ENCODE measurements around the gene CNTNAP2.

Gene CNTNAP2

GRCh38 chr7:148335790-148336189 lies 2219.2 kb downstream of the CNTNAP2 start:
- no peak overlapping the region for H3K4me3 ChIP-seq (ENCODE audit: low read length in 2 of 2)
- H3K27me3 ChIP-seq (ENCODE audit: control insufficient read depth in 2 of 2, insufficient read depth in 2 of 2, low read length in 2 of 2) = peaks cover 9 to 11% of the 10 kb centered on the region in 2 donors
- H3K27ac ChIP-seq (ENCODE audit: low read depth in 2 of 2, low read length in 2 of 2) = no peak overlapping the region
- H3K4me1 ChIP-seq (ENCODE audit: control insufficient read depth in 2 of 2, insufficient read depth in 2 of 2, low read length in 2 of 2) = peaks cover 2 to 4% of the 10 kb centered on the region in 2 donors
- no peaks in the 10 kb centered on the region for H3K36me3 ChIP-seq (ENCODE audit: control insufficient read depth in 2 of 2, insufficient read depth in 2 of 2, low read length in 2 of 2)
- no peaks in the 10 kb centered on the region for H3K9me3 ChIP-seq (ENCODE audit: control insufficient read depth in 2 of 2, low read length in 2 of 2)
- no peak overlapping the region for H3K9ac ChIP-seq (ENCODE audit: low read depth in 1 of 2, low read length in 2 of 2)

GRCh38 chr7:148336411-148336810 lies 2219.8 kb downstream of the CNTNAP2 start:
- peaks cover 9 to 11% of the 10 kb centered on the region in 2 donors for H3K27me3 ChIP-seq (ENCODE audit: control insufficient read depth in 2 of 2, insufficient read depth in 2 of 2, low read length in 2 of 2)
- H3K36me3 ChIP-seq (ENCODE audit: control insufficient read depth in 2 of 2, insufficient read depth in 2 of 2, low read length in 2 of 2) = no peaks in the 10 kb centered on the region
- no peak overlapping the region for H3K9ac ChIP-seq (ENCODE audit: low read depth in 1 of 2, low read length in 2 of 2)
- no peak overlapping the region for H3K27ac ChIP-seq (ENCODE audit: low read depth in 2 of 2, low read length in 2 of 2)
- H3K9me3 ChIP-seq (ENCODE audit: control insufficient read depth in 2 of 2, low read length in 2 of 2) = no peaks in the 10 kb centered on the region
- H3K4me3 ChIP-seq (ENCODE audit: low read length in 2 of 2) = no peak overlapping the region
- H3K4me1 ChIP-seq (ENCODE audit: control insufficient read depth in 2 of 2, insufficient read depth in 2 of 2, low read length in 2 of 2) = peaks cover 2 to 4% of the 10 kb centered on the region in 2 donors

- Histone ChIP-seq H3K36me3 (ENCODE audit: control insufficient read depth in 2 of 2, insufficient read depth in 2 of 2, low read length in 2 of 2) (no peaks in the 10 kb centered on the region), H3K4me3 (ENCODE audit: low read length in 2 of 2) (no peak overlapping the region), H3K4me1 (ENCODE audit: control insufficient read depth in 2 of 2, insufficient read depth in 2 of 2, low read length in 2 of 2) (peaks cover 2 to 4% of the 10 kb centered on the region in 2 donors), H3K9ac (ENCODE audit: low read depth in 1 of 2, low read length in 2 of 2) (no peak overlapping the region), H3K9me3 (ENCODE audit: control insufficient read depth in 2 of 2, low read length in 2 of 2) (no peaks in the 10 kb centered on the region), H3K27ac (ENCODE audit: low read depth in 2 of 2, low read length in 2 of 2) (no peak overlapping the region), H3K27me3 (ENCODE audit: control insufficient read depth in 2 of 2, insufficient read depth in 2 of 2, low read length in 2 of 2) (peaks cover 9 to 11% of the 10 kb centered on the region in 2 donors)
These were observed 2220.8 kb downstream of the CNTNAP2 start for GRCh38 chr7:148337246-148337965.

- H3K4me3 ChIP-seq (ENCODE audit: low read length in 2 of 2) = no peak overlapping the region
- H3K4me1 ChIP-seq (ENCODE audit: control insufficient read depth in 2 of 2, insufficient read depth in 2 of 2, low read length in 2 of 2) = peaks cover 2 to 4% of the 10 kb centered on the region in 2 donors
- H3K27ac ChIP-seq (ENCODE audit: low read depth in 2 of 2, low read length in 2 of 2) = no peak overlapping the region
- H3K9ac ChIP-seq (ENCODE audit: low read depth in 1 of 2, low read length in 2 of 2) = no peak overlapping the region
- peaks cover 9 to 11% of the 10 kb centered on the region in 2 donors for H3K27me3 ChIP-seq (ENCODE audit: control insufficient read depth in 2 of 2, insufficient read depth in 2 of 2, low read length in 2 of 2)
- no peaks in the 10 kb centered on the region for H3K36me3 ChIP-seq (ENCODE audit: control insufficient read depth in 2 of 2, insufficient read depth in 2 of 2, low read length in 2 of 2)
- H3K9me3 ChIP-seq (ENCODE audit: control insufficient read depth in 2 of 2, low read length in 2 of 2) = no peaks in the 10 kb centered on the region
These were observed 2221.6 kb downstream of the CNTNAP2 start for GRCh38 chr7:148337995-148338747.

- H3K4me3 ChIP-seq (ENCODE audit: low read length in 2 of 2) = no peak overlapping the region
These were observed 2224.1 kb downstream of the CNTNAP2 start for GRCh38 chr7:148340438-148341280.

GRCh38 chr7:148344406-148344805 lies 2227.8 kb downstream of the CNTNAP2 start:
- Histone ChIP-seq H3K27me3 (ENCODE audit: control insufficient read depth in 2 of 2, insufficient read depth in 2 of 2, low read length in 2 of 2) (no peaks in the 10 kb centered on the region), H3K36me3 (ENCODE audit: control insufficient read depth in 2 of 2, insufficient read depth in 2 of 2, low read length in 2 of 2) (no peaks in the 10 kb centered on the region), H3K27ac (ENCODE audit: low read depth in 2 of 2, low read length in 2 of 2) (no peak overlapping the region), H3K4me1 (ENCODE audit: control insufficient read depth in 2 of 2, insufficient read depth in 2 of 2, low read length in 2 of 2) (no peaks in the 10 kb centered on the region), H3K4me3 (ENCODE audit: low read length in 2 of 2) (no peak overlapping the region), H3K9me3 (ENCODE audit: control insufficient read depth in 2 of 2, low read length in 2 of 2) (no peaks in the 10 kb centered on the region), H3K9ac (ENCODE audit: low read depth in 1 of 2, low read length in 2 of 2) (no peak overlapping the region)

More at GRCh38 chr7:148340438-148341280, 2224.1 kb downstream of the CNTNAP2 start:
- H3K4me1 ChIP-seq (ENCODE audit: control insufficient read depth in 2 of 2, insufficient read depth in 2 of 2, low read length in 2 of 2) = peaks cover 2 to 4% of the 10 kb centered on the region in 2 donors
- no peaks in the 10 kb centered on the region for H3K9me3 ChIP-seq (ENCODE audit: control insufficient read depth in 2 of 2, low read length in 2 of 2)
- no peak overlapping the region for H3K27ac ChIP-seq (ENCODE audit: low read depth in 2 of 2, low read length in 2 of 2)
- H3K9ac ChIP-seq (ENCODE audit: low read depth in 1 of 2, low read length in 2 of 2) = no peak overlapping the region
- H3K36me3 ChIP-seq (ENCODE audit: control insufficient read depth in 2 of 2, insufficient read depth in 2 of 2, low read length in 2 of 2) = no peaks in the 10 kb centered on the region
- H3K27me3 ChIP-seq (ENCODE audit: control insufficient read depth in 2 of 2, insufficient read depth in 2 of 2, low read length in 2 of 2) = peaks cover 9 to 11% of the 10 kb centered on the region in 2 donors

GRCh38 chr7:148347981-148348380 lies 2231.4 kb downstream of the CNTNAP2 start:
- Histone ChIP-seq H3K36me3 (ENCODE audit: control insufficient read depth in 2 of 2, insufficient read depth in 2 of 2, low read length in 2 of 2) (no peaks in the 10 kb centered on the region), H3K27me3 (ENCODE audit: control insufficient read depth in 2 of 2, insufficient read depth in 2 of 2, low read length in 2 of 2) (no peaks in the 10 kb centered on the region), H3K4me3 (ENCODE audit: low read length in 2 of 2) (no peak overlapping the region), H3K9me3 (ENCODE audit: control insufficient read depth in 2 of 2, low read length in 2 of 2) (no peaks in the 10 kb centered on the region), H3K4me1 (ENCODE audit: control insufficient read depth in 2 of 2, insufficient read depth in 2 of 2, low read length in 2 of 2) (no peaks in the 10 kb centered on the region), H3K9ac (ENCODE audit: low read depth in 1 of 2, low read length in 2 of 2) (no peak overlapping the region), H3K27ac (ENCODE audit: low read depth in 2 of 2, low read length in 2 of 2) (no peak overlapping the region)

- no peaks in the 10 kb centered on the region for H3K9me3 ChIP-seq (ENCODE audit: control insufficient read depth in 2 of 2, low read length in 2 of 2)
- H3K4me1 ChIP-seq (ENCODE audit: control insufficient read depth in 2 of 2, insufficient read depth in 2 of 2, low read length in 2 of 2) = no peaks in the 10 kb centered on the region
- H3K36me3 ChIP-seq (ENCODE audit: control insufficient read depth in 2 of 2, insufficient read depth in 2 of 2, low read length in 2 of 2) = no peaks in the 10 kb centered on the region
- H3K4me3 ChIP-seq (ENCODE audit: low read length in 2 of 2) = no peak overlapping the region
- H3K9ac ChIP-seq (ENCODE audit: low read depth in 1 of 2, low read length in 2 of 2) = no peak overlapping the region
- no peaks in the 10 kb centered on the region for H3K27me3 ChIP-seq (ENCODE audit: control insufficient read depth in 2 of 2, insufficient read depth in 2 of 2, low read length in 2 of 2)
- no peak overlapping the region for H3K27ac ChIP-seq (ENCODE audit: low read depth in 2 of 2, low read length in 2 of 2)
These were observed 2231.9 kb downstream of the CNTNAP2 start for GRCh38 chr7:148348466-148348865.

GRCh38 chr7:148356303-148356702 lies 2239.7 kb downstream of the CNTNAP2 start:
- Histone ChIP-seq H3K9ac (ENCODE audit: low read depth in 1 of 2, low read length in 2 of 2) (no peak overlapping the region), H3K4me1 (ENCODE audit: control insufficient read depth in 2 of 2, insufficient read depth in 2 of 2, low read length in 2 of 2) (no peaks in the 10 kb centered on the region), H3K36me3 (ENCODE audit: control insufficient read depth in 2 of 2, insufficient read depth in 2 of 2, low read length in 2 of 2) (no peaks in the 10 kb centered on the region), H3K27ac (ENCODE audit: low read depth in 2 of 2, low read length in 2 of 2) (no peak overlapping the region), H3K9me3 (ENCODE audit: control insufficient read depth in 2 of 2, low read length in 2 of 2) (no peaks in the 10 kb centered on the region), H3K4me3 (ENCODE audit: low read length in 2 of 2) (no peak overlapping the region), H3K27me3 (ENCODE audit: control insufficient read depth in 2 of 2, insufficient read depth in 2 of 2, low read length in 2 of 2) (no peaks in the 10 kb centered on the region)

- H3K27ac ChIP-seq (ENCODE audit: low read depth in 2 of 2, low read length in 2 of 2) = no peak overlapping the region
- no peak overlapping the region for H3K4me3 ChIP-seq (ENCODE audit: low read length in 2 of 2)
- no peaks in the 10 kb centered on the region for H3K4me1 ChIP-seq (ENCODE audit: control insufficient read depth in 2 of 2, insufficient read depth in 2 of 2, low read length in 2 of 2)
- H3K36me3 ChIP-seq (ENCODE audit: control insufficient read depth in 2 of 2, insufficient read depth in 2 of 2, low read length in 2 of 2) = no peaks in the 10 kb centered on the region
- no peaks in the 10 kb centered on the region for H3K9me3 ChIP-seq (ENCODE audit: control insufficient read depth in 2 of 2, low read length in 2 of 2)
- no peaks in the 10 kb centered on the region for H3K27me3 ChIP-seq (ENCODE audit: control insufficient read depth in 2 of 2, insufficient read depth in 2 of 2, low read length in 2 of 2)
- H3K9ac ChIP-seq (ENCODE audit: low read depth in 1 of 2, low read length in 2 of 2) = no peak overlapping the region
These were observed 2245.9 kb downstream of the CNTNAP2 start for GRCh38 chr7:148362541-148362940.
